Mesodermal cell (in vitro differentiated cells): ENCODE data around the gene POU2AF1.

Experiments used
- H3K27ac ChIP-seq: 2 replicates; pipeline ENCODE4 v1.7.0; 2013; ENCODE audit warnings: mild to moderate bottlenecking, low read depth, low read length, moderate library complexity; ENCODE audit not compliant: severe bottlenecking
- H3K36me3 ChIP-seq: 2 replicates; pipeline ENCODE4 v1.7.1; 2013; ENCODE audit warnings: mild to moderate bottlenecking, low read length, moderate library complexity; ENCODE audit not compliant: control insufficient read depth, insufficient read depth
- H3K4me1 ChIP-seq: one replicate; pipeline ENCODE4 v1.7.1; 2013; ENCODE audit warnings: mild to moderate bottlenecking, low read length; ENCODE audit not compliant: insufficient read depth, control insufficient read depth, poor library complexity, severe bottlenecking
- H3K4me3 ChIP-seq: 2 replicates; pipeline ENCODE4 v1.7.0; 2013; ENCODE audit warnings: low read length, control low read depth, mild to moderate bottlenecking; ENCODE audit not compliant: insufficient read depth, poor library complexity, severe bottlenecking; ENCODE audit errors: extremely low read depth
- H3K9me3 ChIP-seq: 2 replicates; pipeline ENCODE4 v1.7.1; 2013; ENCODE audit warnings: mild to moderate bottlenecking, low read length, moderate library complexity; ENCODE audit not compliant: control insufficient read depth
- WGBS, 2 experiments: methylation state at CpG; one replicate each; pipeline ENCODE4 v1.1.5; 2013; ENCODE audit warnings: missing lambda C conversion rate in 2 of 2; ENCODE audit not compliant: insufficient coverage in 2 of 2; 5-methylcytosine and 5-hydroxymethylcytosine counted together

POU2AF1 gene

GRCh38 chr11:111308140-111308539 lies 70.9 kb downstream of the POU2AF1 start:
- Histone ChIP-seq H3K36me3 (no peaks in the 10 kb centered on the region), H3K27ac (no peak overlapping the region), H3K4me1 (no peaks in the 10 kb centered on the region), H3K4me3 (no peak overlapping the region), H3K9me3 (no peaks in the 10 kb centered on the region)
- WGBS, 2 experiments: 63 to 85% methylated on average over 1 to 4 of the region's 7 CpGs

DNA sequence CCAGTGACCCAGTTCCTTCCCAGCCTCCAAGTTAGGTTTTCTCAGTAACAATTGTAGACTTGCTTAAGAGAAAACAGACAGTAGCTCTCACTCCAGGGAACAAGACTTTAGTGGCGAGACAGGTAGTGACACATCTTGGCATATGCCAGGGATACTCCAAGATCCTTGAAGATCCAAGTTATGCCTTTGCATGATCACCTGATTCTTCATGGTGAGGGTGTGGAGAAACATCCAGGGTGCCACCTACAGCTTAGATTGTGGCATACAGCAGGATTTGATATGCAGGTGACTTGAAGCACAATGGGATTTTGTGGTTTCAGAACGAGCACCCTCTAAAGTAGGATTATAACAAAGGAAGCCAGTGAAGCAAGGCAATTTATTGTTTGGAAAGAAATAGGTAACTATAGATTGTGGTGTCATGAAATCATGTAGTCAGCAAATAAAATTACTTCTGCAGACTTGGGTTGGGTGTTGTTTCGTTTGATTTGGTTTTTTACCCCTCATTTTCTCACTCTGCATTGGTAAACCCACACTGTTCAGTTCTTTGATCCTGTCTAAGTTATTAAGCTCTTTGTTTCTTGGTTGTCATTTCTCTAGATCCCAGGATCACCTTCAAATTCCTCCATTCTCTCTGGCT lies 71.5 kb downstream of the POU2AF1 start:
- no peaks in the 10 kb centered on the region for H3K4me1 ChIP-seq
- no peak overlapping the region for H3K27ac ChIP-seq
- 67 to 81% methylated on average over 2 to 3 of the region's 3 CpGs for WGBS, 2 experiments
- no peak overlapping the region for H3K4me3 ChIP-seq
- H3K36me3 ChIP-seq: no peaks in the 10 kb centered on the region
- H3K9me3 ChIP-seq: no peaks in the 10 kb centered on the region

GRCh38 chr11:111306321-111306720 lies 72.8 kb downstream of the POU2AF1 start:
- 83 to 85% methylated on average over 4 of the region's 5 CpGs for WGBS, 2 experiments
- H3K27ac ChIP-seq: no peak overlapping the region
- no peaks in the 10 kb centered on the region for H3K36me3 ChIP-seq
- no peak overlapping the region for H3K4me3 ChIP-seq
- H3K4me1 ChIP-seq: no peaks in the 10 kb centered on the region
- H3K9me3 ChIP-seq: no peaks in the 10 kb centered on the region

DNA sequence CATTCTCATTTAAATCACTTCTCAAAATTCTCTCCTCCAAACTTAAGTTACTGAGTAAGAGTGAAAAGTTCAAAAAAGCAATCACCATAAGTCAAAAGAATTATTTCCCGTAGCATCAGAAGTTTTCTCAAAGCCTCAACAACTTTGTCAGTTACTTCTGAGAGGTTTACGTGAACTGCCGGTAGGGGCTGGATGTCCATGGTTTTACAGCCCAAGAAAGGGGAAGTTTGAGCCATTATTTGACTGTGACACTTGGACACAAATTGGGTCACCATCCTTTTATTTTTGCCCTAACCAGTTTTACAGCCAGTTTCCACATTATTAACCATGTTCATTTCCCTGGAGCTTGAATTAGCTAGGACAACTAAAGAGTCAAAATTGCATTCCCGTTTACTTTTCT lies 73.2 kb downstream of the POU2AF1 start:
- no peaks in the 10 kb centered on the region for H3K4me1 ChIP-seq
- WGBS, 2 experiments: 87 to 92% methylated on average over 4 of the region's 4 CpGs
- no peaks in the 10 kb centered on the region for H3K9me3 ChIP-seq
- no peaks in the 10 kb centered on the region for H3K36me3 ChIP-seq
- no peak overlapping the region for H3K4me3 ChIP-seq
- no peak overlapping the region for H3K27ac ChIP-seq

- Histone ChIP-seq H3K27ac (no peak overlapping the region), H3K36me3 (no peaks in the 10 kb centered on the region), H3K4me1 (no peaks in the 10 kb centered on the region), H3K4me3 (no peak overlapping the region), H3K9me3 (no peaks in the 10 kb centered on the region)
- WGBS, 2 experiments: 85 to 86% methylated on average over 2 to 4 of the region's 5 CpGs
Measured at GRCh38 chr11:111305162-111305802, 73.8 kb downstream of the POU2AF1 start.

GRCh38 chr11:111303461-111303860 lies 75.6 kb downstream of the POU2AF1 start:
- H3K27ac ChIP-seq: no peak overlapping the region
- H3K9me3 ChIP-seq: no peaks in the 10 kb centered on the region
- H3K36me3 ChIP-seq: no peaks in the 10 kb centered on the region
- no peak overlapping the region for H3K4me3 ChIP-seq
- WGBS, 2 experiments: 92% methylated on average over 2 of the region's 4 CpGs; no CpG with 5 or more reads in 1 of the 2 experiments
- peaks cover 4% of the 10 kb centered on the region for H3K4me1 ChIP-seq

DNA sequence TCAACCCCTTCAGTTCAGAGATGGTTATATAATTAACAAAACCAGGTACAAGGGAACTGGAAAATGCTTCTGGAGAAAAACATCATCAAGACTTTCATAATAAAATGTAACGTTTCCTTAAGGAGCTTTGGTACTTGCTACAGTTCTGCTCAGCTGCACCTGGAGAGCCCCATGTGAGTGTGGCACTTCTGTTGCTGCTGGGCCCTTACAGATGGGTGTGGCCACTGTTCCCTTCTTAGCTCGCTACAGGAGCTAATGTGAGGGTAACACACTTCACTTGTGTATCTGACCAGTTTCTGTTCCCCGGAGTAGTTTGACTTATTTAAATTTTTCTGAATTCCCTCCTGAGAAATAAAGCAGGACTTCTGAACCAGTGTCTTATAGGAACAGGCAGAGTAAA lies 76.8 kb downstream of the POU2AF1 start:
- no peaks in the 10 kb centered on the region for H3K9me3 ChIP-seq
- no peak overlapping the region for H3K27ac ChIP-seq
- WGBS, 2 experiments: 78% methylated on average over 1 to 3 of the region's 3 CpGs
- no peaks in the 10 kb centered on the region for H3K36me3 ChIP-seq
- peaks cover 4% of the 10 kb centered on the region for H3K4me1 ChIP-seq
- no peak overlapping the region for H3K4me3 ChIP-seq
